NCI-H524 treated with DMSO at 0.1 percent for 48 hours (cell line): ENCODE measurements around the gene PIAS3.
"Not testable (repeated sequence)": the region's sequence is repeated elsewhere in the genome, so short reads cannot be mapped to it uniquely, and the experiment has no call there.

ENCODE experiments used
- DNase-seq: peaks from one replicate; lab custom pipeline; 2025; lab: John Stamatoyannopoulos, UW

PIAS3 gene

DNA sequence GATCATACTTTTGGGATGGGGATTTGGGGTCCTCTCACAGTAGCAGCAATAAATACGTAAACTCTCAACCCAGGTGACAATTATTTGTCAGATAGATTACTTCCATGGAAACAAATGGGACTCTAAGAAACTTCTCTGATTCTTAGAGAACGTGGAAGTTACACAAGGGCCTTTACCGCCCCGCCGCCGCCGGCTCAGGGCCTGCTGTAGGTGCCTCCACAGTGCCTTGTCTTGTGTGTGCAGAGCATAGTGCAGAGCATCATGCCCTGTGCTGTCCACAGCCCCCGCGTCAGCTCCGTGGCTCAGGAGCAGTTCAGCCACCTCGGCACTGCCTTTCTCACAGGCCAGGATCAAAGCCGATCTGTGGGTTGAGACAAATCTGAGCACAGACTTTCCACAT, 15.8 kb upstream of the PIAS3 start:
- DNase-seq = no peak

GRCh38 chr1:145871994-145872924, 13.4 kb upstream of the PIAS3 start:
- DNase-seq = no peak

- DNase-seq = no peak
Measured at GRCh38 chr1:145868232-145868631, 9.4 kb upstream of the PIAS3 start.

GRCh38 chr1:145863282-145864018, 4.6 kb upstream of the PIAS3 start:
- DNase-seq = no peak

DNA sequence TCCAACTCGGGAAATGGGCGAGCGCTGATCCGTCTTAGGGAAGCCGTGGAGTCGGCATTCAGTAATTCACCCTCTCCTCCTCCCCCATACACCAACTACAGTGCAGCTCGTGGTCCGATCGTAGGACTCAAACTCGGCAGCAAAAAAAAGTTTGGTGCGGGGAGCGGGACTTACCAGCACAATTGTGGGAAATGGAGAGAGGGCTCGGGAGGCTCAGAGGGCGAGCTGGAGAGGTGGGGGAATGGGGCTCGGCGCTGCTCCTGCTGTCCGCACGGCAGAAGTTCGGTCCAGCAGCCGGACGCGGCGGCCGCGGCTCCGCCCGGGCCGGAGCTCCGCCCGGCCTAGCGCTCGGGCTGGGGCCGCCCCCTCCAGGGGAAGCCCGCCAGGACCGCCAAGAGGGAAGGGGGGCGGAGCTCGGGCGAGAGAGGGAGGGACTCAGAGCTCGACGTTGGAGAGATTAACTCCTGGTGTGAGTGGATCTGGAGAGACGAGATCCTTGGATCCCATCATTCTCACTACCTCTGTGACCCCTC, 676 bp upstream of the PIAS3 start:
- peak; percentile 51 for DNase-seq

GRCh38 chr1:145858238-145858900, 512 bp downstream of the PIAS3 start:
- DNase-seq = no peak

DNA sequence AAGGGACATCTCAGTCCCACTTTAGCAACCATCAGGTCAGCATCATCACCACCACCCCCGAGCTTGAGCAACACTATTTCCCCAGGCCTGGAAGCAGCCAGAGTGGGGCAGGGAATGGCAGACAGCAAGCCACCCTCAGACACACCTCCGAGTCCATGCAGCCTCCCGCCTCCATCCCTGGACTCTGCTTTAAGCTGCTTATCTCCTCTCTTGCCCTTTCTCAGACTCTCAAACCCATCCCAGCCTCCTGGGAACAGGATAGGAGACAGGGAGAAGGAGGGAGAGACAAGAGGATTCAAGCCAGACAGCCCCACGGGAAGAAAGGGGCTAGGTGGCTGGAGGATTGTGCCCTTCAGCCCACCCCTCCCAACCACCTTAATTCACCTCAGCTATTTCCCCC, 1.7 kb downstream of the PIAS3 start:
- DNase-seq = no peak

DNA sequence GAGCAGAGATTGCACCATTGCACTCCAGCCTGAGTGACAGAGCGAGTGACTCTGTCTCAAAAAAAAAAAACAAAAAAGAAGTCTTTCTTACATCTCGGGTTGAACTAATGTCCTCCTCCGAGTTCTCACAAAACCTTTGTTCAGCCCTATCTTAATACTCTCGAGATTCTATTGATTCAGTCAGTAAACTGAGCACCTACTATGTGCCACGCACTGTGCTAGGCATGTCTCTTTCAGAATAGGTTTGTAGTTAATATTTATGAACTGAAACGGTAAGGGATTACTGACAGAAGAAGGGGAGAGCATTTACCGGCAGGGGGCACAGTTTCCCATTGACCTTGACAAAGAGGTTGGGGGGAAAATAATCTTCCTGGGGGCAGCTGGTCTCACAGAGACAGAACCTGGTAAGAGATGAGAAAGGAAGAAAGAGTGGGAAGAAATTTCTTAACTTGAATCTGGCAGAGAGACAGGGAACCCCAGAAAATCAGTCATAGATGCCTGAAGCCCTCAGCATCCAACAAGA, 3.4 kb downstream of the PIAS3 start:
- DNase-seq = no peak

DNA sequence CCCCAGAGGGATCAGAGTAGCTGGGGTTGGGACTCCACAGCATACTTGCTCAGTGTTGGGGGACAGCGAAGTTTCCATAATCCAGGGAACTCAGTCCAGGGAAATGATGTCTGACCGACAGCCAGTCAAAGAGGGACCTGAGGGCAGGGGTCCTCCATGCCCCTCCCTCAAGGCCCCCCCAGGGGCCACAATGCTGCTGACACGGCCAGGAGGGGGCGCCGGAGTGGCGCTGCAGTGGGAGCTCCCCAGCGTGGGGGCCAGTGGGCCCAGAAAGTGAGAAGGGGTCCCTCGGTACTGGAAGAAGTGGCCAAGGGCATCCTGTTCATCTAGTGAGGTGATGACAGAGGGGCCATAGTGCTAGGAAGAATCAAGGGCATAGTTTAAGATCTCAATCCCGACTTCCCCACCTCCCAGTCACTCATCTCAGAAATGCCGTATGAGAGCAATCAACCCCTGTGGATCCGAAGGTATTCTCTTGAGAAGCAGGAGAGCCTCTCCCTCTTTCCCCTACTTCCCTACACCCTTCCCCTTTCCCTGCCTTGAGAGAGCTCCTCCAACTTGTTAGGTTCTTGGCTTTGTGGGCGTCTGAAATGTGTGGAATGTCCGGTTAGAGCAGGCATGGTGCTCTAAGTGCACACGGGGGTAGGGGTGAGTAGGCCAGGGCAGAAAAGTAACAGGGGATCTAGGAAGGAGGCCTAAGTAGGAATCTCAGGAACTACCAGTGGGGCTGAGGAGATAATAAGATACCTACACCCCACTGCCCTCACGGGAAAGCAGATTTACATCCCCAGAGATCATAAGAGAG, 9.3 kb downstream of the PIAS3 start:
- DNase-seq = no peak

DNA sequence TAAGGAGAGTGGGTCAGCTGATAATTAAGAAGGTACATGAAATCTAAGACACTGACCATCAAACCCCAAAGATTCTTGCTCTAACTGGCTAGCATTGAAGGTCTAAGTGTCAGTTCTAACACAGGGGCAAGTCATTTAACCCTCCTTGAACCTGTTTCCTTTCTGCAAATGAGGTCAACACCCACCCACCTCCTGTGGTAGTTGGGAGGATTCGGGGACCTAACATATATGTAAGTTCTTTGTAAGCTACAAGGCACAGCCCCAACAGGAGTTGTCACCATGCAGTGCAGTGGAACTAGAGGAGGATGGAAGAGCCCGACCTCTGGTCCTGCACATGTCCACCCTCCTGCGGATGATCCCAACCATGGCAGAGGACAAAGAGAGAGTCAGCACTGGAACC, 11.1 kb downstream of the PIAS3 start:
- no peak for DNase-seq

DNA sequence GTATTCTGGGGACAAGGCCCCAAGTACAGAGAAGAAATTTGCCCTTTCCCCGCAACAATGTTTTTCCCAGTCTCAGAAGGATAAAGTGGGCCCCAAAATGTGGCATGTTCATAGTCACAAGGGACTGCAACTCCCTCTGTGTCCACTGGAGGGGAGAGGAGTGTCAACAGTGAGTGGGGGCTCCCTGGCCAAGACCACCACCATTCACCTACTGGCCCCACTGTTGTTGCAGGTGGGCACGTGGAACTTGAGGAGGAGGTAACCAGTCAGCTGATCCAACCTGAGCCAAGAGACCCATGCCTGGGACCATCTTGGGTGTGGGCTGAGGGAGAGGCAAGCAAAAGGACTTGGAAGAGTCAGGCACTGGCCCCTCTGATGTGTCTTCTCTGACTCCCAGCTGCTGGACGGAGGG, 12.7 kb downstream of the PIAS3 start:
- no peak for DNase-seq

DNA sequence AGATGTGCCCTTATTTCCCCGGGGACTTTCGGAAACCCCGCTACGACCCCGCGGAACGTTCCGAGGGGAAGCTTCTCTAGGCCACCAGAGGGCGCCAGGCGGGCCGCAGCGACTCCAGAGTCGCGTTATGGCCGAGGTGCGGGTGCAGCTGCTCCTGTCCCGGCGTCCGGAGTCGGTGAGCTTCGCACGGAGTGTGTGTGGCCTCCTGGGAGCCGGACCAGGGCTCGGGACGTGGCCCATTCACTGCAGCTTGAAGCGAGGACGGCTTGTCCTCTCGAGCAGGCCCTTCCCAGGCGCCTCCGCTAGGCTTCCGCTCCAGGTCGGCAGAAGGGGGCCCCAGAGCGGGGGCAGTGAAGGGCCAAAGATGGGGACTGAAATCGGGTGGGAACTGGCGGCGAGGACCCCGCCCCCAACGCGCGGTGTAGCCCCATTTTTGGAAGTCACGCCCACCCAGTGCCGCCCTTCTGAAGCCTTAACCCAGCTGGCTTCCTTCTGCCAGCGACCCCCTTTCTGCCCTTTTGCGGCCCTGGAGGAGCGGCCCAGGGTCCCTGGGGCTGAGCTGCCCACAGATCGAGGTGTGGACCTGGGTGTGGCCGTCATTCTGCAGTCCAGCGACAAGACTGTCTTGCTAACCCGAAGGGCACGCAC, 13.2 kb downstream of the PIAS3 start, which contains the start of gene NUDT17:
TSS of gene NUDT17 (plus strand) at position 117 of the 648 bp plus-strand sequence. CDS start at position 128, 11 bp downstream.
- DNase-seq = no peak

DNA sequence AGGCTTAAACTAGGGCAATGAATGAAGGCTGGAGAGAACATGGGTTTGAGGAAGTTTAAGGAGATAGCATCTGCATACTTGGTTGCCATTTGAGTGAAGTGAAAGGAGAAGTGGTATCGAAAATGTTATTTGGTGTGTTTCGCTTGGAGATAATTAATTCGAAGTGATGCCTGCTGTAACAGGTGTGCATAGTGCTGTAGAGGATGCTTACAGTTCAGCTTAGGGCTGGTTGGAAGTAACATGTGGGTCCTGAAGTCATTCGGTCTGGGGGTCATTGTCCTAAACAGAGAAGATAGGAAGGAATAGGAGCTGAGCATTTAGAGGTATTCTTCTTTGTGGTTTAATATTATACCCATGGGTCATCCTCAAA, 13.8 kb downstream of the PIAS3 start:
- peak; percentile 0 for DNase-seq

- DNase-seq = no peak
Measured at GRCh38 chr1:145843031-145843430, 15.8 kb downstream of the PIAS3 start.

DNA sequence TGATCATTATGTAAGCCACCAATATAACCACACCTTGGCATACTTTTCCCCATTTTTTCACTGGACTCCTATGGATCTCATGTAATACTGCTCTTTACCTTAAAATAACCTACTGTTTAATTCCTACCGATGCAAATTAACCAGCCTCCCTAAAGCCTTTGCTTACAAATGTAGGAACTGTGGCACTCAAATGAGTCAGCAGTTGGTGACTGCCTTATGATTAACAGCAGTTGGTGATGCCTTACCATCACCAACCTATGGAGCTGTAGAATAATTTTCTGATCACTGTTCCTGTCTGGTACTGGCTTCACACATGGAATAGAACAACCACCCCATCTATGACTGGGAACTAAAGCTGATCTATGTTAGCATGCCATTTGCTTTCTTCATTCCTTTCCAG, 21.2 kb downstream of the PIAS3 start:
- no peak for DNase-seq

- DNase-seq = not testable (repeated sequence)
Measured at GRCh38 chr1:145830810-145831209, 28.1 kb downstream of the PIAS3 start.

GRCh38 chr1:145828367-145829026, 30.4 kb downstream of the PIAS3 start:
- DNase-seq = no peak

DNA sequence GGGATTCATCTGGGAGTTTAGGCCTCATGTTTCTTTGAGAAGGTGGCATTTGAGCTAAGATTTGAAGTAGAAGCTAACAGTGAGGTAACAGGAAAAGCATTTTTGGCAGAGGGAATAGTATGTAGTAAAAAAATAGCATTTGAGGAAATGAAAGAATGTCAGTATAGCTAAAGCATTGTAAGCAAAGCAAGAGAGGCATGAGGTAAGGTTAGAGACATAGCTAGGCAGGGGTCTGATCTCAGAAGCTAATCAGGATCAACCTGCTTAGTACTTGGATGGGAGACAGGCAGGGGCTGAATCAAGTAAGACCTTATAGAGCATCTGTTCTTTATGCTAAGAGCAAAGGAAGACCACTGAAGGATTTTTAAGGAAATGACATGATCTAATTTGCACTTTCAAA, 30.9 kb downstream of the PIAS3 start:
- DNase-seq = no peak

GRCh38 chr1:145826030-145826429, 32.9 kb downstream of the PIAS3 start:
- no peak for DNase-seq

DNA sequence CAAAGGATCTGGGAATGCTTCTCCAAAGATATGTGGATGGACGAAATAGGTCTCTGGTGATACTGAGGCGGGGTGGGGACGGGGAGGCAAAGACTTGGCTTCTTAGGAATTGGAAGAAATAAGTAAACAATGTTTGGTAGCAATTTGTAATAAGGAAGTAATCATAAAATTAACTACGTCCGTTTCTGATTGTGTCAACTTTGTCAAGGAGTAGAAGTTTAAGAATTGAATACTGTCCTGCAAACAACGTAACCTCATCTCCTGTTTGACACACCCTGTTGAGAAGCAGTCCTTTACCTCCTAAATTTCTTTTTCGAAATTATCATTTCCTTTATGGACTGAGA, 34.4 kb downstream of the PIAS3 start:
- no peak for DNase-seq
